Loucy (cell line): ENCODE measurements around the gene ELAVL1.

ENCODE experiments used
- CTCF ChIP-seq: fragments of 200-600 bp; sonication (generic); conservative IDR thresholded peaks from 2 replicates; pipeline ENCODE4 v1.5.1; 2014; ENCODE audit warnings: mild to moderate bottlenecking, antibody characterized with exemption, low read length
- EZH2phosphoT487 ChIP-seq: fragments of 200-600 bp; IDR thresholded peaks from 2 replicates; pipeline ENCODE4 v1.6.1; 2018; ENCODE audit warnings: antibody characterized with exemption, mild to moderate bottlenecking, moderate library complexity, borderline replicate concordance

- no peak for TF ChIP-seq CTCF
- TF ChIP-seq EZH2phosphoT487: no peak
Measured at GRCh38 chr19:7989071-7989575, 16.3 kb downstream of the ELAVL1 start.
